CD4-positive, alpha-beta memory T cell (primary cell): ENCODE data around the gene RBMX. TPM values are rescaled to one million over a fixed set of nuclear protein-coding genes. Genes with fewer than 3 reads are reported as not detected.
"Not testable (repeated sequence)": the region's sequence is repeated elsewhere in the genome, so short reads cannot be mapped to it uniquely, and the experiment has no call there.

Experiments used
- CTCF ChIA-PET: fragments of 350-600 bp; sonication (Branson Sonifier 250); formaldehyde crosslinking; loops from one replicate; lab custom pipeline; 2021; ENCODE audit warnings: inconsistent platforms; ENCODE audit not compliant: partially characterized antibody; lab: Charles Lee
- POLR2A ChIA-PET: fragments of 350-600 bp; sonication (Branson Sonifier 250); formaldehyde crosslinking; loops from one replicate; lab custom pipeline; 2021; ENCODE audit not compliant: partially characterized antibody; lab: Charles Lee
- DNase-seq, 5 donors: peaks; one replicate each; pipeline versions ENCODE4 v3.0.0 to v3.0.0-alpha.2; 2020 to 2022; ENCODE audit warnings: mixed read lengths in 1 of 5
- H3K27ac ChIP-seq: one replicate; pipeline ENCODE4 v1.7.0; 2013; ENCODE audit warnings: low read depth, low read length
- H3K27me3 ChIP-seq: 2 replicates; pipeline ENCODE4 v1.7.0; 2013; ENCODE audit warnings: mild to moderate bottlenecking, low read length, moderate library complexity; ENCODE audit not compliant: insufficient read depth
- H3K36me3 ChIP-seq: 2 replicates; pipeline ENCODE4 v1.7.0; 2013; ENCODE audit warnings: mild to moderate bottlenecking, low read length, moderate library complexity; ENCODE audit not compliant: insufficient read depth
- H3K4me1 ChIP-seq: 2 replicates; pipeline ENCODE4 v1.7.0; 2013; ENCODE audit warnings: mild to moderate bottlenecking, low read length, moderate library complexity; ENCODE audit not compliant: insufficient read depth
- H3K4me3 ChIP-seq, 2 donors: one replicate each; pipeline ENCODE4 v1.7.0; 2013; ENCODE audit warnings: low read length in 2 of 2, mild to moderate bottlenecking in 1 of 2
- H3K9me3 ChIP-seq, 2 donors: one replicate each; pipeline ENCODE4 v1.7.0; 2013; ENCODE audit warnings: low read length in 2 of 2, control low read depth in 1 of 2; ENCODE audit not compliant: control insufficient read depth in 1 of 2
- H3K27ac Mint-ChIP-seq, 7 donors: one replicate each; pipeline ENCODE4 v1.8.0; 2020 to 2021; ENCODE audit warnings: mixed read lengths in 7 of 7, mild to moderate bottlenecking in 6 of 7, inconsistent platforms in 3 of 7, moderate library complexity in 3 of 7
- H3K27me3 Mint-ChIP-seq, 2 donors: one replicate each; pipeline ENCODE4 v1.8.0; 2020 to 2021; ENCODE audit warnings: mixed read lengths in 2 of 2
- H3K36me3 Mint-ChIP-seq, 2 donors: one replicate each; pipeline ENCODE4 v1.8.0; 2020 to 2021; ENCODE audit warnings: mixed read lengths in 2 of 2, inconsistent platforms in 1 of 2, mild to moderate bottlenecking in 1 of 2
- H3K4me1 Mint-ChIP-seq, 4 donors: one replicate each; pipeline ENCODE4 v1.8.0; 2020 to 2021; ENCODE audit warnings: mixed read lengths in 4 of 4, mild to moderate bottlenecking in 1 of 4
- H3K4me3 Mint-ChIP-seq, 8 donors: one replicate each; pipeline ENCODE4 v1.8.0; 2020 to 2021; ENCODE audit warnings: mixed read lengths in 8 of 8, mild to moderate bottlenecking in 7 of 8, moderate library complexity in 6 of 8, inconsistent platforms in 3 of 8
- H3K9me3 Mint-ChIP-seq, 8 donors: one replicate each; pipeline ENCODE4 v1.8.0; 2020 to 2021; ENCODE audit warnings: mixed read lengths in 8 of 8, mild to moderate bottlenecking in 5 of 8, inconsistent platforms in 3 of 8, moderate library complexity in 1 of 8
- intact Hi-C: fragments of 100-400 bp; cut with micrococcal nuclease; formaldehyde crosslinking; loops from one replicate; pipeline ENCODE4 v1.15.1; 2023
- polyA plus RNA-seq, 2 donors: library from polyadenylated mRNA; unstranded; fragments of 300-500 nt; fragmentation: Illumina TruSeq; gene quantifications; one replicate each; pipeline ENCODE4 v1.2.3, GENCODE V29; 2021
- total RNA-seq, 2 experiments: library from RNA; stranded (reverse); gene quantifications; one replicate each; pipeline ENCODE4 v1.2.3, GENCODE V29; 2021

RBMX gene
- total and polyA plus RNA-seq, 4 experiments from 2014 or later: 183 to 246 (median 241) TPM

GRCh38 chrX:136909706-136910564 is 29.4 kb upstream of the RBMX start:
- intact Hi-C loops: loop anchor here (1.0 to 2.0 kb wide), 2 partner anchors 30 to 129 kb away; partner anchors contain the start of genes ARHGEF6 and RBMX
- Mint-ChIP-seq H3K9me3 (no peaks in the 10 kb centered on the region), H3K27ac (peak overlapping the region; percentile 80 to 97 (median 93)), H3K27me3 (no peaks in the 10 kb centered on the region), H3K4me3 (peak overlapping the region; percentile 88 to 96 (median 94)), H3K4me1 (peaks cover 8 to 22% (median 11%) of the 10 kb centered on the region in 4 donors), H3K36me3 (peaks cover 0 to 2% of the 10 kb centered on the region in 2 donors)
- CTCF ChIA-PET: no interaction called here
- Histone ChIP-seq H3K9me3 (no peaks in the 10 kb centered on the region), H3K27ac (peak overlapping the region; percentile 90), H3K4me1 (peaks cover 7% of the 10 kb centered on the region), H3K27me3 (no peaks in the 10 kb centered on the region), H3K4me3 (peak overlapping the region; percentile 61 to 83), H3K36me3 (no peaks in the 10 kb centered on the region)
- POLR2A ChIA-PET: interaction anchor here (1.1 to 1.9 kb wide), 3 partner anchors 30 to 43 kb away, joined by 3 to 14 read pairs (median 9); partner anchors contain the start of gene RBMX
- peak; percentile 43 to 79 (median 48) for DNase-seq

GRCh38 chrX:136909119-136909705 is 28.7 kb upstream of the RBMX start:
- H3K4me3 ChIP-seq: peak overlapping the region; percentile 61 to 83
- POLR2A ChIA-PET: interaction anchor here (1.1 to 1.9 kb wide), 3 partner anchors 29 to 42 kb away, joined by 3 to 14 read pairs (median 9); partner anchors contain the start of gene RBMX
- no peaks in the 10 kb centered on the region for H3K9me3 ChIP-seq
- peaks cover 7% of the 10 kb centered on the region for H3K4me1 ChIP-seq
- peak overlapping the region; percentile 80 to 97 (median 93) for H3K27ac Mint-ChIP-seq
- no peaks in the 10 kb centered on the region for H3K9me3 Mint-ChIP-seq
- CTCF ChIA-PET: no interaction called here
- peaks cover 8 to 22% (median 11%) of the 10 kb centered on the region in 4 donors for H3K4me1 Mint-ChIP-seq
- no peaks in the 10 kb centered on the region for H3K27me3 ChIP-seq
- peak overlapping the region; percentile 90 for H3K27ac ChIP-seq
- H3K27me3 Mint-ChIP-seq: no peaks in the 10 kb centered on the region
- no peaks in the 10 kb centered on the region for H3K36me3 ChIP-seq
- peaks cover 0 to 2% of the 10 kb centered on the region in 2 donors for H3K36me3 Mint-ChIP-seq
- peak overlapping the region; percentile 88 to 96 (median 94) for H3K4me3 Mint-ChIP-seq
- intact Hi-C loops: loop anchor here (1.0 to 2.0 kb wide), 2 partner anchors 29 to 128 kb away; partner anchors contain the start of genes ARHGEF6 and RBMX
- peak; percentile 75 to 80 (median 77) for DNase-seq

- no peaks in the 10 kb centered on the region for H3K27me3 Mint-ChIP-seq
- peaks cover 0 to 2% of the 10 kb centered on the region in 2 donors for H3K36me3 Mint-ChIP-seq
- CTCF ChIA-PET: no interaction called here
- H3K4me1 ChIP-seq: peaks cover 7% of the 10 kb centered on the region
- H3K27ac Mint-ChIP-seq: peak overlapping the region in 1 of 7 donors; percentile 80
- no peak overlapping the region for H3K4me3 ChIP-seq
- intact Hi-C loops: loop anchor here (2.0 kb wide), 1 partner anchor 127 kb away; the partner anchor contains the start of gene ARHGEF6
- H3K36me3 ChIP-seq: no peaks in the 10 kb centered on the region
- DNase-seq: no peak
- no peaks in the 10 kb centered on the region for H3K9me3 ChIP-seq
- POLR2A ChIA-PET: interaction anchor here (1.0 kb wide), 1 partner anchor 27 kb away, joined by 3 read pairs; the partner anchor contains the start of gene RBMX
- peak overlapping the region in 2 of 8 donors; percentile 4 to 59 for H3K4me3 Mint-ChIP-seq
- H3K27me3 ChIP-seq: no peaks in the 10 kb centered on the region
- no peak overlapping the region for H3K27ac ChIP-seq
- H3K4me1 Mint-ChIP-seq: peaks cover 8 to 22% (median 11%) of the 10 kb centered on the region in 4 donors
- no peaks in the 10 kb centered on the region for H3K9me3 Mint-ChIP-seq
Measured at GRCh38 chrX:136907621-136908020, 27.1 kb upstream of the RBMX start.

GRCh38 chrX:136906921-136907510 is 26.5 kb upstream of the RBMX start:
- POLR2A ChIA-PET: interaction anchor here (1.0 kb wide), 1 partner anchor 26 kb away, joined by 3 read pairs; the partner anchor contains the start of gene RBMX
- Mint-ChIP-seq H3K27me3 (no peaks in the 10 kb centered on the region), H3K9me3 (no peaks in the 10 kb centered on the region), H3K36me3 (peaks cover 0 to 2% of the 10 kb centered on the region in 2 donors), H3K27ac (no peak overlapping the region), H3K4me1 (peaks cover 8 to 22% (median 11%) of the 10 kb centered on the region in 4 donors), H3K4me3 (peak overlapping the region in 1 of 8 donors; percentile 42)
- Histone ChIP-seq H3K36me3 (no peaks in the 10 kb centered on the region), H3K4me1 (peaks cover 7% of the 10 kb centered on the region), H3K27me3 (no peaks in the 10 kb centered on the region), H3K9me3 (no peaks in the 10 kb centered on the region), H3K4me3 (no peak overlapping the region), H3K27ac (no peak overlapping the region)
- no peak for DNase-seq
- CTCF ChIA-PET: interaction anchor here (0.5 to 0.6 kb wide), 2 partner anchors 19 to 267 kb away, joined by 3 read pairs; no protein-coding TSS in a partner anchor
- intact Hi-C loops: no loop called here

GRCh38 chrX:136904067-136904466 is 23.5 kb upstream of the RBMX start:
- DNase-seq, H3K4me3 ChIP-seq, H3K36me3 Mint-ChIP-seq, H3K9me3 Mint-ChIP-seq, H3K27me3 ChIP-seq, H3K4me1 ChIP-seq, H3K36me3 ChIP-seq, H3K27ac ChIP-seq, CTCF ChIA-PET, H3K4me3 Mint-ChIP-seq, intact Hi-C loops, H3K9me3 ChIP-seq, H3K27ac Mint-ChIP-seq, H3K27me3 Mint-ChIP-seq, H3K4me1 Mint-ChIP-seq, POLR2A ChIA-PET: not testable (repeated sequence)

GRCh38 chrX:136900071-136900470 is 19.5 kb upstream of the RBMX start:
- H3K27me3 Mint-ChIP-seq, intact Hi-C loops, H3K4me1 Mint-ChIP-seq, H3K9me3 Mint-ChIP-seq, H3K36me3 ChIP-seq, H3K4me3 Mint-ChIP-seq, H3K4me3 ChIP-seq, H3K4me1 ChIP-seq, H3K9me3 ChIP-seq, CTCF ChIA-PET, DNase-seq, H3K27ac Mint-ChIP-seq, H3K27ac ChIP-seq, H3K36me3 Mint-ChIP-seq, H3K27me3 ChIP-seq, POLR2A ChIA-PET: not testable (repeated sequence)
